22Rv1 (cell line): ENCODE results near the gene RAB1B.

Source experiments
- CTCF ChIP-seq: fragments of 450-650 bp; IDR thresholded peaks from 2 replicates; pipeline ENCODE4 v1.5.1; 2017; ENCODE audit warnings: mild to moderate bottlenecking
- ZFX ChIP-seq: fragments of 450-650 bp; IDR thresholded peaks from 2 replicates; pipeline ENCODE4 v1.6.1; 2017; ENCODE audit warnings: antibody characterized with exemption, borderline replicate concordance

- TF ChIP-seq CTCF (no peak), ZFX (no peak)
Measured at GRCh38 chr11:66272596-66272995, 4.2 kb downstream of the RAB1B start.
